GM18868 (cell line): ENCODE results near the gene VCL.
"Not testable (repeated sequence)": the region's sequence is repeated elsewhere in the genome, so short reads cannot be mapped to it uniquely, and the experiment has no call there.

Experiments
- ATAC-seq: cut with Tn5 transposase; IDR thresholded peaks from one replicate; pipeline ENCODE4 v1.9.1; 2021; ENCODE audit warnings: mild to moderate bottlenecking, moderate library complexity; ENCODE audit not compliant: unreplicated experiment

Gene VCL

GRCh38 chr10:74000892-74001669 lies 3.2 kb downstream of the VCL start:
- ATAC-seq: no peak

- ATAC-seq: no peak
These were observed 8.4 kb downstream of the VCL start for GRCh38 chr10:74006269-74006668.

DNA sequence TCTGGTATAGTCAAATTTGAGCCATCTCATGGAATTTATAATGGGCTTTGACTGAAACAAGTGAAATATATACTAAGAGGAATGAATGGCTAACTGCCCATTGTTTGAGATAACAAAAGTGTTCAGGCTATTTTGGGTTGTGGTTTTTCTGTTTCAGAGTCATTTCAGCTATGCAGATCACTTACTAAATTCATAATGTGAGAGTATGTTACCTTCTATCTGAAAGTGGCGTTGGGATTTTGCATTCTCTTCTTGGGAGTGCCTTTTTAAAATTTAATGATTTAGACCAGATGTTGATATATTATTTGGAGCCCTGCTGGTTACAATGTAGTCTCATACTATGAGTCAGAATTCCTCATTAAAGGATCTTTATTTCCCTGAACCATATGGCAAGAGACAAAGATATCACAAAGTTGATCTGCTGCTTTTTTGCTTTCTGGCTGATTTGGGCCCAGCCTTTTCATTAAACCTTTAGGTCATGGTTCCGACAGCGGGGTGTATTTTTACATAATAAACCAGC lies 10.4 kb downstream of the VCL start:
- ATAC-seq: peak; percentile 83

DNA sequence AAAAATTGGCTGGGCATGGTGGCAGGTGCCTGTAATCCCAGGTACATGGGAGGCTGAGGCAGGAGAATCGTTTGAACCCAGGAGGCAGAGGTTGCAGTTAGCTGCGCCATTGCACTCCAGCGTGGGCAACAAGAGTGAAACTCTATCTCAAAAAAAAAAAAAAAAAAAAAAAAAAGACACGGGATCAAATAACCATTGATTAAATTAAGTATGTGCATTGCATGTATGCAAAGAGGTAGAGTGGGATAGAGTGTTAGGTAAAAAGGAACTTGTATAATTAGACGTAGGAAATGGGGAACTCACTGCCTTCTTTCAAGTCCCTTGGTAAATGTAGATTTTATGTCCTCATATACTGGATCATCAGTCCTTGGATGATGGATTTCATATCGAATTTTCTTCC lies 13.1 kb downstream of the VCL start:
- no peak for ATAC-seq

DNA sequence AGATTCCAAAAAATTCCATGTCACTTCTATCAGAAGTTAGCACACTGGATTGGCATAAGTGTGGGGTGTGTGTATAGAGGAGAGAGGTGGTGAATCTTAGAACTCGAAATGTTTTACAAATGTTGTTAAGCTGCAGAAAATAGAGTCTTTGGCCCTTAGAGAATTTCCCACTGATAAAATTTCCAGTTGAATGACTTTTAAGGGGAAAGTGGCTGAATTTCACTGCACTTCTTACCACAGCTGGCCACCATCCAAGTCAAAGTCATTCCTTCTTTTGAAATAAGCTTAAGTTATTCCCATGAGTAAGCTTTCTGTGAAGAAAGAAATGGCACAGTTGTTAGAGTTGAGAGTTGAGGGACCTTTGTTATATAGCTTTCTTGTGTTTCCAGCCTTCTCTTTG lies 13.9 kb downstream of the VCL start:
- ATAC-seq: no peak

- ATAC-seq: no peak
These were observed 14.6 kb downstream of the VCL start for GRCh38 chr10:74012480-74012879.

GRCh38 chr10:74013004-74013403 lies 15.1 kb downstream of the VCL start:
- ATAC-seq: no peak

- not testable (repeated sequence) for ATAC-seq
These were observed 16.7 kb downstream of the VCL start for GRCh38 chr10:74014574-74014973.

DNA sequence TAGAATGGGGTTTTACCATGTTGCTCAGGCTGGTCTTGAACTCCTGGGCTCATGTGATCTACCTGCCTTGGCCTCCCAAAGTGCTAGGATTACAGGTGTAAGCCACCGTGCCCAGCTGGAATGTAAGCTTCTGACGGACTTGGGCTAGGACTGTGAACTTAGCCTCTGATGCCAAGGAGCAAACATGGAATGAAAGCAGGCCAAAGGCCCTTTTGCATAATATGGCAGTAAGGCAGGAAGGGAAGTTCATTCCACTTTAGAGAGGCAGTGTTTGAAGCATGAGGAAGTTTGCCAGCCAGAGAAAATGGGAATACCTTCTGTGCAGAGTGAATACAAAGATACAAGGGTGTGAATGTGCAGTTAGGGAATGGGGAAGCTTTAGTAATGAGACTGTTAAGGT lies 20.3 kb downstream of the VCL start:
- no peak for ATAC-seq

GRCh38 chr10:74021248-74022055 lies 23.5 kb downstream of the VCL start:
- ATAC-seq: no peak

DNA sequence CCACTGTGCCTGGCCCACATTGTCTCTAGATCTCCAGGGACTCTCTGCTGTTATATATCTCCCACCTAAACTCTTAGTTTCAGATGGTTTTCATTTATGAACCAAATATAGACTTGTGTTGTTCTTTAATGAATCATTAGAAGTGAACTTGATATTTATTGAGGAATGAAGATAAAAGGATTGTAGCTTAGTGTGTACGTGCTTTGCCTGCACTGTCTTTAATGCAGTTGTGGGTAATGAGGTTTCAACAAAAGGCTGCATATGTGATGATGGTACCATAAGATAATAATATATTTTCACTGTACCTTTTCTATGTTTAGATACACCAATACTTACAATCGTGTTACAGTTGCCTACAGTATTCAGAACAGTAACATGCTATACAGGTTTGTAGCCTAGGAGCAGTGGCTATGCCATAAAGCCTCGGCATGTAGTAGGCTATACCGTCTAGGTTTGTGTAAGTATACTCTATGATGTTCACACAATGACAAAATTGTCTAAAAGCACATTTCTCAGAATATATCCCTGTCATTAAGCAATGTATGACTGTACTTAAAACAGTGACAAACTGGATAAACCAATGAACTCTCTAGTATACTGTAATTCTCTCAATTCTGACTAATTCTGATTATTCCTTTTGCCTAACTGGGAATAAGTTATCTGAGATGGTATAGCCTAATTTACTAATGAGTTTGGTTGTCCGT lies 25.2 kb downstream of the VCL start:
- no peak for ATAC-seq

GRCh38 chr10:74024600-74024999 lies 26.7 kb downstream of the VCL start:
- no peak for ATAC-seq

DNA sequence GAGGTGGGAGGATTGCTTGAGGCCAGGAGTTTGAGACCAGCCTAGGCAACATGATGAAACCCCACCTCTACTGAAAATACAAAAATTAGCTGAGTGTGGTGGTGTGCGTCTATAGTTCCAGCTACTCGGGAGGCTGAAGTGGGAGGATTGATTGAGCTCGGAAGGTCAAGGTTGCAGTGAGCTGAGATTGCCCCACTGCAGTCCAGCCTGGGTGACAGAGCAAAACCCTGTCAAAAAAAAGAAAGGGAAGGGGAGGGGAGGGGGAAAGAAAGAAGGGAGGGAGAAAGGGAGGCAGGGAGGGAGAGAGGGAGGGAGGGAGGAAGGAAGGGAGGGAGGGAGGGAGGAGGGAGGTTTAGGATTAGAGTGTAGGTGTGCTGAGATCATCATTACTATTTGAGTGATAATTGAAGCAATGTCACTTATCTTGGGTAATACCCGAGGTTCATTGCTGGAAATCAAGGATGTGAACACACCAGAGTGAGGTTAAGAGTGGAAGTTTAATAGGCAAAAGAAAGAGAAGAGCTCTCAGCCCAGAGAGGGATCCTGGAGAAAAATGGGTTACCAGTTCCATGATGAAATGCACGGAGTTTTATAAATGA lies 27.6 kb downstream of the VCL start:
- ATAC-seq: no peak

GRCh38 chr10:74026428-74027015 lies 28.6 kb downstream of the VCL start:
- ATAC-seq: no peak

GRCh38 chr10:74027702-74028101 lies 29.8 kb downstream of the VCL start:
- no peak for ATAC-seq

GRCh38 chr10:74029943-74030342 lies 32.0 kb downstream of the VCL start:
- no peak for ATAC-seq

DNA sequence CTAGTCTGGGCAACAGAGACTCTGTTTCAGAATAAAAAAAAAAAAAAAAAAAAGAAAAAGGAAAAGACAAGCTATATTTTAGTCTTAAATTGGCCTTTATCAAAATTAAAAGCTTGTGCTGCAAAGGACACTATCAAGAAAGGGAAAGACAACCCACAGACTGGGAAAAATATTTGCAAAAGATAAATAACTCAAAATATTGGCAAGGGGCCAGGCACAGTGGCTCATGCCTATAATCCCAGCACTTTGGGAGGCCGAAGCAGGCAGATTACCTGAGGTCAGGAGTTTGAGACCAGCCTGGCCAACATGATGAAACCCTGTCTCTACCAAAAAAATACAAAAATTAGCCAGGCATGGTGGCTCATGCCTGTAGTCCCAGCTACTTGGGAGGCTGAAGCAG lies 34.3 kb downstream of the VCL start:
- ATAC-seq: not testable (repeated sequence)

DNA sequence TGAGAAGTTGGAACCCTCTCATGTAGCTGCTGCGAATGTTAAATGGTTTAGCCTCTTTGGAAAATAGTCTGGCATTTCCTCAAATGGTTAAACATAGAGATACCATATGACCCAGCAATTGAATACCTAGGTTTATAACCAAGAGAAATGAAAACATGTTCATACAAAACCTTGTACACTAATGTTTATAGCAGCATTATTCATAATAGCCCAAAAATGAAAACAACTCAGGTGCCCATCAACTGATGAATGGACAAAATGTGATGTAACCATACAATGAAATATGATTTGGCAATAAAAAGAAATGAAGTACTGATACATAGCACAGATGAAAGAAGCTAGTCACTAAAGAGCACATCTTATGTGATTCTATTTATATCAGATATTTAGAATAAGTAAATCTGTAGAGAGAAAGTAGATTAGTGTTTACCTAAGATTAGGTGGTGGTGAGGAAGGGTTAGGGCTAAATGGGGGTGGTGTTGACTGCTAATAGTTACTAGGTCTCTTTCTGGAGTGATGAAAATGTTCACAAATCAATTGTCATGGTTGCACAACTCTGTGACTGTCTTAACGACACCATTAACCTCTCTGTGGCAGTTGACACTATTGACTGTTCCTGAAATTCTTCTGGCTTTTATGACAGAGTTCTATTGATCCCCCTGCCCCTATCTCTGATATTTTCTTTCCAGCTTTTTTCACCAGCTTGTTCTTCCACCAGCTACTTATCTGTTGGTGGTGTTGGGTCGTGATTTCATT lies 35.2 kb downstream of the VCL start:
- ATAC-seq: no peak

GRCh38 chr10:74033702-74034101 lies 35.8 kb downstream of the VCL start:
- ATAC-seq: no peak

- ATAC-seq: peak; percentile 52
These were observed 36.4 kb downstream of the VCL start for GRCh38 chr10:74034301-74034700.
